T-helper 2 cell (primary cell): ENCODE results near the gene GAS2.

Source experiments
- DNase-seq, 5 experiments: peaks; one replicate each; pipeline versions ENCODE4 v3.0.0 to v3.0.0-alpha.2; 2012 to 2022

GAS2 gene

GRCh38 chr11:22728600-22729389, 62.4 kb downstream of the GAS2 start:
- no peak for DNase-seq

DNA sequence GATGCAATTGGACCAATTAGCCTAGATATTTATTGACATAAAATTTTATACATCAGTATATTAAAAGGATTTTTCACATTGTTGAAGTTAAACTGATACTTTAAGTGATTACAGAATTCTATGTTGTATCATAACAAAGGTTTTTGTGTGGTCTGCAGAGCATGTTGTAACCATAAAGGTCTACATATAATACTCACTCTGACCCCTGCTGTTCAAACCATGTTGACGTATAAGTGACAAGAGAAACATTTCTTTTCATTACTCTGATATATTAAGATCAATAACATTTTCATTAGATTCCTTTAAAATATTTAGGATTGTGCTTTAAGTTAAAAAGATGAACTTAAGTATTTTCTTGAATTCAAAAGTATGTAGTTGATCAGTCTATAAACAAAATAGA, 63.9 kb downstream of the GAS2 start:
- peak in 1 of 5 experiments; percentile 3 for DNase-seq

- no peak for DNase-seq
These were observed 66.2 kb downstream of the GAS2 start for GRCh38 chr11:22732588-22732987.

DNA sequence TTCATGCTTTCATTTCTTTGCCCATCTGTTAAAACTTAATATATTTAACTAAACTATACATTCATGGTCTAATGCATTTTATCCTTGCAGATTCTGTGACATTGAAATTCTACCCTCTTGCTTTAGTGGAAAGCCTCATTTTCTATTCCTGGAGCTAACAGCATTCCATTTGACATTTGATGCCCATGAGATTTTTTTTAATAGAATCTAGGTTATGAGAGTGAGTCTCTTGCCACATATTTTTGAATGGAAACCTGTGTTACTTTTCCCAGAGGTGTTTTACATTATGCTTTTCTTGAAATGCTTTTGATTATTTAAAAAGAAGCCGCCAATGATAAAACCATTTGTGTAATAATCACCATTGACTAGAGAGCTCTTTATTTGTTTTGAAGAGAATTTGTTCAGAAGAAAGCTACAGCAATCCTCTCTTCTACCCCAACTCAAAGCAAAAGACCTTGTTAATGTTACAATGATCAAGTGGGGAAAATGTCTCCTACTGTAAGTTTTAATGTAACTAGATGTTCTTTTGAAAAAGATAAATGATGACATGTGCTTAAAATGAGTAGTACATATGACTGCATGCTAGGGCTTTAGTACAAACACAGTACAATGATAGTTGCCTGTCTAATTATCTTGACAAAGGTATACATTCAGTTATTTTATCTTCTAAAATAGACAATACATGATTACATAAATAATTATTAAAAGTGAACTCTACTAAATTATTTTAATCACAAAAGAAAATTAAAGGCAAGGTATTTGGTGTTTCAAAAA, 67.3 kb downstream of the GAS2 start:
- DNase-seq: no peak

GRCh38 chr11:22734628-22735345, 68.4 kb downstream of the GAS2 start:
- no peak for DNase-seq

GRCh38 chr11:22742157-22742613, 75.8 kb downstream of the GAS2 start:
- DNase-seq: no peak

- DNase-seq: no peak
These were observed 83.1 kb downstream of the GAS2 start for GRCh38 chr11:22749536-22749935.

DNA sequence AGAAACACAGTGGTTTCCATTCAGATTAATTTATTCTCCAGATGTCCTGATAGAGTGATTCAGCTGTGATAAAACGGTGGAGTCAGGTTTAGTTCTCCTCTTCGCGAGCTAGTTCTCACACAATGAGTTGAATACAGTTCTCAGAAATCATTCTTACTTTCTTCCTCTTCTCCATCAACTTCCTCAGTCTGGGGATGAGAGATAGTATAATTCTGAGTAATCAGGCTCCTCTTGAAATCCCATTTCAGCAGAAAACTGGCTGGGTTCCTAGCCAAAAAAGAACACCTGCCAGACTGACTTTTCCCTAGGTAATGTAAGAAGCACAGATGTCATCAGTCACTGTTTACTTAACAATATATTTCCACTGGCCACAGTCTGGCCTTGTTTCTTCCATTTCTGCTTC, 86.5 kb downstream of the GAS2 start:
- DNase-seq: no peak

GRCh38 chr11:22753416-22753815, 87.0 kb downstream of the GAS2 start:
- DNase-seq: no peak

GRCh38 chr11:22761066-22761465, 94.7 kb downstream of the GAS2 start:
- DNase-seq: no peak

- no peak for DNase-seq
These were observed 96.8 kb downstream of the GAS2 start for GRCh38 chr11:22763166-22763565.

DNA sequence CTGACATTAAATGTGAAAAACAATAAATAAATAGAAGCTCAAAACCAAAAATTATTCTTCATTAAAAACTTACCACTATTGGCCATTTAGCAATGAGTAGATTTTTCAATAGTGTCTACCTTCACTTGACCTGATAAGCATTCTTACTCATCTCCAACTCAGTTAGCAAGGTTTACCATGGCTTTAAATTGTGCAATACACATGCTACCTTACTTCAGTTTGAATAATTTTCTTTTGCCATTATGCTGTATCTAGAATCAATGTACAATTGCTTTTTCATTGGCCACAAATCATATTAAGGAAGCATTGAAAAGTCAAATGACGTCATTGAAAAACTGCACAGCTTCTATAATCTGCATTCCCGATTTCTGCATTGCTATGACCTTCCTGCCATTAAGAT, 98.3 kb downstream of the GAS2 start:
- no peak for DNase-seq

- no peak for DNase-seq
These were observed 101.9 kb downstream of the GAS2 start for GRCh38 chr11:22768281-22768680.

GRCh38 chr11:22769081-22769480, 102.7 kb downstream of the GAS2 start:
- no peak for DNase-seq

- DNase-seq: no peak
These were observed 108.3 kb downstream of the GAS2 start for GRCh38 chr11:22774716-22775115.

DNA sequence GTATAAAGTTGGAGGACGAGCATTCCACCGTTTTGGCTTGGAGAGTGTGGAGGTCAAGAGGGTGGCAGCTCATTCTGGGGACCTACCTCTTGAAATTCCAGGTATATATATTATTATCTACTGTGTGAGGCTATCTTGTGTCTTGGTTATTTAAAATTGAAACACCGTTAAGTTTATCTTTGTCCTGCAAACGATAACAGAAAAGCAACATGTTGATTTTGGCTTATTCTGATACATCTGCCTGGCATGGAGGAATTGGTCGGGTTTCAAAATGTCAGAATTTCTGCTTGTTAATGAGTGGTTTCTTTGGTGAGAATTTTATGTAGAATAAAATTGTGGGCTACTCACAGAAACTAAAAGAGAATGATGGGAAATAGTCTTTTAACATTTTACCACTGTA, 108.8 kb downstream of the GAS2 start:
- DNase-seq: no peak

GRCh38 chr11:22778642-22779041, 112.2 kb downstream of the GAS2 start:
- no peak for DNase-seq

GRCh38 chr11:22779850-22780249, 113.4 kb downstream of the GAS2 start:
- DNase-seq: no peak

DNA sequence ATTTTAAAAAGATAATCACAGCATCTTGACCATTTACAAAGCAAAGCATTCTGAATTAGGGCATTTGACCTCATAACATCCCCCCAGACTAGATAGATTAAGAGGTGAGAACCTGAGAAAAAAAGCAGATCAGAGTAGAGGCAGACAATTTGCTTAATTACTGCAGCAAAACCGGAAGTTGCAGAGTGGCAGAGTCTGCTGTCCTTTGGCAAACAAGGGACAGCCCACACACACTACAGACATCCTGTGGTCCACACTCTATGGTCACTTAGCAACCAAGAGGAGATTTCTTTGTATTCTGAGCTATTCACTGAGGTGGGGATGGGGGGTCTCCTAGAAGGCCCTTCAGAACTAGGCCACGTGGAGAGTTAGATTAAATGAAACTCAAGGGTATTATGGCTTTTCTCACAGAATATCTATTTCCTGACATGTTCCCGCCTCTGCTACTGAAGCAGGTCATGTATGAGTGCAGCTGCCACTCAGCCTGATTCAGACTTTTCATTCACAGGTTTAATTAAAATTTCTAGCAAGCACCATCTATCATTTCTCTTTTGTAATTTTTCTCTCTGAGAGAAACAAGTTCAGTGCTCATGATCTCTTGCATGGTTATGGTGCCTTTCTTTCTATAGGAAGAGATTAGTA, 114.7 kb downstream of the GAS2 start:
- DNase-seq: no peak

DNA sequence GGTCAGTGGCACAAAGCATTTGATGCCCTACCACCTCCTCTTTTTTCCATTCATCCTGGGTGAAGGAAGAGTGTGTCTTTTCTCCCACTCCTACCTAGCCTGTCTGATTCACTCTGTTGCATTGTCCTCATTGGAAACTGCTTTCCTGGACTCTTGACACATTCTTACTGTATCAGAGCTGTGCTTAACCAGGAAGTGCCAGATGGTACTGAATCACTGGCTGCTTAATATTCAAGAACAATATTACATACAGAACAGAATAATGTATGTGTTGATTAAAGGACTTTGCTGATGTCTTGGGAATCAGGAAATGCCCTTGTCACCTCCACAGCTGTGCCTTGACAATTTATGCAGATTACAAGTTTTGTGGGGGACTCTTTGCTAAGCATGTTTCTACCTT, 118.8 kb downstream of the GAS2 start:
- DNase-seq: no peak

GRCh38 chr11:22786475-22786874, 120.1 kb downstream of the GAS2 start:
- no peak for DNase-seq

DNA sequence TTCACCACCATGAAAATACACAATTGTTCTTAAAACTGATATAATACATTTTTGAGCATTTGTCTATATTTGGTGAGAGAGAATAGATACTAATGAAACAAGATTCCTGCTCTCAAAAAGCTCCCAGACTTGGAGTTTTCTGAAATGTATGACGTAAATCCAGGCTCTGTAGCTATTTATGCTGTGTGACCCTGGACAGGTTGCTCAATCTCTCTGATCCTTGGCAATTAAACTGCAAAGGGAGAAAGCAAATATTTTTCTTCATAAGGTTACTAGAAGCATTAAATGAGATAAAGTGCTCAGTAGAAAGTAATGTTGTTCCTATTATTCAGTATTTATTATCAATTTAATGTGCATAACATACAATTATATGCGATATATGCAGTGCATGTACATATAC, 120.6 kb downstream of the GAS2 start:
- DNase-seq: no peak
